Measurements from ENCODE around the gene RNF214. TPM values are rescaled to one million over a fixed set of nuclear protein-coding genes. Genes with fewer than 3 reads are reported as not detected.

Gene RNF214
- total RNA-seq, 4 donors from 2014 or later = 13.2 to 17.9 (median 13.9) TPM

GRCh38 chr11:117265745-117266144 lies 33.3 kb downstream of the RNF214 start:
- TF ChIP-seq, protein P1, sequence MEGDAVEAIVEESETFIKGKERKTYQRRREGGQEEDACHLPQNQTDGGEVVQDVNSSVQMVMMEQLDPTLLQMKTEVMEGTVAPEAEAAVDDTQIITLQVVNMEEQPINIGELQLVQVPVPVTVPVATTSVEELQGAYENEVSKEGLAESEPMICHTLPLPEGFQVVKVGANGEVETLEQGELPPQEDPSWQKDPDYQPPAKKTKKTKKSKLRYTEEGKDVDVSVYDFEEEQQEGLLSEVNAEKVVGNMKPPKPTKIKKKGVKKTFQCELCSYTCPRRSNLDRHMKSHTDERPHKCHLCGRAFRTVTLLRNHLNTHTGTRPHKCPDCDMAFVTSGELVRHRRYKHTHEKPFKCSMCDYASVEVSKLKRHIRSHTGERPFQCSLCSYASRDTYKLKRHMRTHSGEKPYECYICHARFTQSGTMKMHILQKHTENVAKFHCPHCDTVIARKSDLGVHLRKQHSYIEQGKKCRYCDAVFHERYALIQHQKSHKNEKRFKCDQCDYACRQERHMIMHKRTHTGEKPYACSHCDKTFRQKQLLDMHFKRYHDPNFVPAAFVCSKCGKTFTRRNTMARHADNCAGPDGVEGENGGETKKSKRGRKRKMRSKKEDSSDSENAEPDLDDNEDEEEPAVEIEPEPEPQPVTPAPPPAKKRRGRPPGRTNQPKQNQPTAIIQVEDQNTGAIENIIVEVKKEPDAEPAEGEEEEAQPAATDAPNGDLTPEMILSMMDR (IDR thresholded peaks at IDR 0.05; ENCODE audit: low read depth) = no peak

DNA sequence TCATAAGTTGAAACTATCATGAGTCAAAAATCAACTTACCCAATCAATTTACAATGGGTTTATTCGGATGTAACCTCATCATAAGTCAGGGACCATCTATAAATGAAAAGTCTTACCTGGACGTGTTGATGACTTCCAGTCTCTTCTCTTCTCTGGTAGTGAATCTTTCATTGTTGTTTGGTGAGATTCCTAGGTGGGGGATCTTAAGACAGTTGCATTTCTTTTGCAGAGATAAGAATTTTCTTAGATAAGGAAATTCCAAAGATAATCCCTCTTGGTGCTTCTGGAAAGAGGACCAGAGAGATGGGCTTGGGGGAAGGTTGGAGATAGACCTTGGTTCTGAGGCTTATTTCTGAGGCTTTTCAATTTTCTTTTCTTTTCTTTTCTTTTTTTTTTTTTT lies 37.4 kb downstream of the RNF214 start:
- TF ChIP-seq, protein P1 (IDR thresholded peaks at IDR 0.05; ENCODE audit: low read depth) = no peak

DNA sequence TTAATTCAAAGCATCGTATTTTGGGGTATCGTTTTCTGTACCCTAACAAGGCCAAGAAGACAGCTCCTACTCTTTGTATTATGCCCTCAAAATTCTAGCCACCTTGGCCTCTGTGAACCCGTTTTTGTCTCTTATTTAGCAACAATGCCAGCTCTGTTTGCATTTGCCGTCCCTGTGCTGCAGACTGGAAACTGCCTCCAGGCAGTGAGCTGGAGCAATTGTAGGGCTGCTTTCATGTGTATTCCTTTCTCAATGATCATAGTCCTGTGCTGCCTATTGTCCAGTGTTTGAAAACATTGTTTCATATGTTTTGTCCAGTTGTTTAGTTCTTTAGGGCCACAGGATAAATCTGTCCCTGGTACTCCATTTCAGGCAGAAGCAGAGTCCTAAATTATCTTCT lies 38.7 kb downstream of the RNF214 start:
- TF ChIP-seq, protein P1 (IDR thresholded peaks at IDR 0.05; ENCODE audit: low read depth) = no peak

DNA sequence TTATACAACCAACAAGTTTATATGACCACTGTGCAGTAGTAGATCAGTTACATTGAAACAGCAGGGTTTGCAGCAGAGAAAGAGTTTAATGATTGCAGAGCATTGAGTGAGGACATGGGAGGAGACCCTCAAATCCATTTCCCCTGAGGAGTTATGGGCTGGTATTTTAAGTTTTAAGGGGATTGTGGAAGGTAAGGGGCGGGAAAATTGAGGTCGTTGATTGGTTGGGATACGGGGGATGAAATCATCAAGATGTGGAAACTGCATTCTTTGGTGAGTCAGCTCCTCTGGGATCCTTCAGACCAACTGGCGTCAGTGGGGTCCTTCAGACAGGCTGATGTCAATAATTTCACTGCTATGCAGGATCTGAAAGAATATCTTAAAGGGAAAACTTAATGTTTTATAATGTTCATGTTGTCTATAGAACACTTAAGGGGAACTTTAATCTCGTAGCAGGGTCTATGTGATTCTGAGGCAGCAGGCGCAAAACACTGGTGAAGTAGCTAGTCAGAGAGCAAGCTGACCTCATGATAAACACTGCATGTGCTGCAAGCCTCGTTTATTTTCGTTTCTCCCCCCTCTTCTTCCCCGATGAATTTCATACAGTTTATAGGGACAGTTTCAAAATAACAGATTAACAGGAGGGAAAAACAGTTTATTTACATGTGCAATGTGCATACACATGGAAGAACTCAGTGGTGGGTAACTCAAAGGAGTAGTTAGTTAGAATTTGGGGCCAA lies 41.2 kb downstream of the RNF214 start:
- TF ChIP-seq, protein P1 (IDR thresholded peaks at IDR 0.05; ENCODE audit: low read depth) = no peak

DNA sequence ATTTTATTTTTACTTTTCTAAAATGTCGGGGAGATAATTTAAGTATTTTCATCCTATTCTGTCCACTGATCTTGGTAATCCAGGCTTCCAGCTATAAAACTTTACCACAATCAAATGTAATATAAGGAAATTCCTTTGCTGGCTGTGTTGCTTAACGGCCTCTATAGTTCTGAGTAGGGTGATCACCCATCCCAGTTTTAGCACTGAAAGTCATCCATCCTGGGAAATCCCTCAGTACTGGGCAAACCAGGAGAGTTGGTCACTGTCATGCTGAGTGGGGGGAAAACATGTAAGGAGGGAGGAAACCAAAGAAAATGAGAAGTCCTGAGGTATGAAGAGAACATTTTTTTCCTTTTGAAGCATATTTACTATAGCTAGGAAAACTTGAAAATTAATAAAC lies 45.9 kb downstream of the RNF214 start:
- TF ChIP-seq, protein P1 (IDR thresholded peaks at IDR 0.05; ENCODE audit: low read depth) = no peak

GRCh38 chr11:117279711-117280376 lies 47.4 kb downstream of the RNF214 start:
- TF ChIP-seq, protein P1 (IDR thresholded peaks at IDR 0.05; ENCODE audit: low read depth) = no peak

DNA sequence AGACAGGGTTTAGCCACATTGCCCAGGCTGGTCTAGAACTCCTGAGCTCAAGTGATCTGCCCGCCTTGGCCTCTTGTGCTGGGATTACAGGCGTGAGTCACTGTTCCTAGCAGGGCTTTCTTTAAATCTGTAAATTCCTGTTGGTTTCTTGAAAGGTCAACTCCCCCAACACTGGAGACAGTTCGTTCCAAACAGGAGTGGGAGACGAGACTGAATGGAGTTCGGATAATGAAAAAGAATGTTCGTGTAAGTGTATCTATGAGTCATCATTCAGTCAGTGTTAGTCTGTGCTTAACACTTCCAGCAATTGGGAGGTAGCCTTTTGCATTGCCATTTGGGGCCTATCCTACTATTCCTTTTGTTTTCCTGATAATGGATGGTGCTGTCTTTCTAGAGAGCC lies 48.7 kb downstream of the RNF214 start:
- TF ChIP-seq, protein P1 (IDR thresholded peaks at IDR 0.05; ENCODE audit: low read depth) = no peak
